Breast epithelium (tissue), 3 donors: ENCODE measurements around the gene RPS15A.

Source experiments
- POLR2A ChIP-seq: fragments of 450-650 bp; IDR thresholded peaks from one replicate; pipeline ENCODE4 v1.6.1; 2016; ENCODE audit warnings: antibody characterized with exemption, mild to moderate bottlenecking, moderate library complexity
- TF ChIP-seq, protein P1 (sequence below), 3 donors: fragments of 450-650 bp; IDR thresholded peaks; one replicate each; pipeline ENCODE4 v1.5.1; 2016 to 2017; ENCODE audit warnings: antibody characterized with exemption in 3 of 3, mild to moderate bottlenecking in 3 of 3, moderate library complexity in 3 of 3

DNA sequence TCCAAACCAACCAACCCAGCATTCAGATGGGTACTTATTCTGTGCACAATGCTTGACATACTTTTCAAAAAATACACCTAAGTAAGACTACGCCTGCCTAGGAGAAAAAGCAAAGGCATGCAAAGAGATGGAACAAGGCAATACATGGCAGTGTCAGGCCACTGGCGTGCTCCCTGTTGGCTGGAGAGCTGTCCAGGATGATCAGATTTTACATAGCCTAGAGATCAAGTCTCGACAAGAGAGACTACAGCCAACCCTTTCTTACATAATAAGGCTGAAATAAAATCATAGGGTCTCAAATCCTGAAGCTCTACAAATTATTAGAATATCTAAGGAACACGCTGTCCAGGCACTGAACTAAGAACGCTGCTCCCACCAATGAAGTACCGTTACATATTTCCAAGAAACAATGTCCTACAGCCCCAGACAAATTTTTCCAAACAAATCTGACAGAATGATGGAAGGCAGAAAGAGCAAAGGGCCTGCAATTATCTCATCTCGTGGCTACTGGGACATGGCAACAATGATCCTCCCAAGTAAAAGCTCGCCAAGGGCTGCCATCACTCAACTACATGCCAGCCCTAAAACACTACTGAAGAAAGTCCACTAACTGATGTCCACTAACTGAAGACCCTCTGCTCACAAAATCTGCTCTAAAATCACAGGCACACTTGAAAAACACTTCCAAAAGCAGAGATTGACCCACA is 5.1 kb downstream of the RPS15A start:
- TF ChIP-seq, protein P1, sequence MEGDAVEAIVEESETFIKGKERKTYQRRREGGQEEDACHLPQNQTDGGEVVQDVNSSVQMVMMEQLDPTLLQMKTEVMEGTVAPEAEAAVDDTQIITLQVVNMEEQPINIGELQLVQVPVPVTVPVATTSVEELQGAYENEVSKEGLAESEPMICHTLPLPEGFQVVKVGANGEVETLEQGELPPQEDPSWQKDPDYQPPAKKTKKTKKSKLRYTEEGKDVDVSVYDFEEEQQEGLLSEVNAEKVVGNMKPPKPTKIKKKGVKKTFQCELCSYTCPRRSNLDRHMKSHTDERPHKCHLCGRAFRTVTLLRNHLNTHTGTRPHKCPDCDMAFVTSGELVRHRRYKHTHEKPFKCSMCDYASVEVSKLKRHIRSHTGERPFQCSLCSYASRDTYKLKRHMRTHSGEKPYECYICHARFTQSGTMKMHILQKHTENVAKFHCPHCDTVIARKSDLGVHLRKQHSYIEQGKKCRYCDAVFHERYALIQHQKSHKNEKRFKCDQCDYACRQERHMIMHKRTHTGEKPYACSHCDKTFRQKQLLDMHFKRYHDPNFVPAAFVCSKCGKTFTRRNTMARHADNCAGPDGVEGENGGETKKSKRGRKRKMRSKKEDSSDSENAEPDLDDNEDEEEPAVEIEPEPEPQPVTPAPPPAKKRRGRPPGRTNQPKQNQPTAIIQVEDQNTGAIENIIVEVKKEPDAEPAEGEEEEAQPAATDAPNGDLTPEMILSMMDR (IDR thresholded peaks at IDR 0.05) = no peak
- no peak for TF ChIP-seq POLR2A
